Neural cell (in vitro differentiated cells): ENCODE results near the gene EAF2. TPM values are rescaled to one million over a fixed set of nuclear protein-coding genes. Genes with fewer than 3 reads are reported as not detected.

ENCODE experiments used
- H2AFZ ChIP-seq: fragments of 200-600, 300-800 bp; sonication (generic), shearing (Covaris generic); 2 replicates; pipeline ENCODE4 v1.6.0; 2014; ENCODE audit warnings: low read depth, mild to moderate bottlenecking, antibody characterized with exemption, low read length, moderate library complexity
- H3F3A ChIP-seq: fragments of 200-600 bp; shearing (Covaris generic); 2 replicates; pipeline ENCODE4 v1.6.1; 2016; ENCODE audit warnings: mild to moderate bottlenecking, moderate library complexity, mixed read lengths, antibody characterized with exemption, low read length; ENCODE audit not compliant: insufficient read depth, poor library complexity, severe bottlenecking
- H3K27ac ChIP-seq: fragments of 200-600, 300-800 bp; sonication (generic), shearing (Covaris generic); 2 replicates; pipeline ENCODE4 v1.5.1; 2014; ENCODE audit warnings: mild to moderate bottlenecking, low read length, moderate library complexity
- H3K27me3 ChIP-seq: fragments of 300-800, 200-600 bp; sonication (generic), shearing (Covaris generic); 2 replicates; pipeline ENCODE4 v1.6.0; 2014; ENCODE audit warnings: mild to moderate bottlenecking, low read depth, low read length, moderate library complexity; ENCODE audit not compliant: insufficient read depth
- H3K36me3 ChIP-seq: fragments of 300-800, 200-600 bp; sonication (generic), shearing (Covaris generic); 2 replicates; pipeline ENCODE4 v1.5.1; 2014; ENCODE audit warnings: mild to moderate bottlenecking, antibody characterized with exemption, low read length, moderate library complexity; ENCODE audit not compliant: insufficient read depth
- H3K4me2 ChIP-seq: fragments of 300-800, 200-600 bp; sonication (generic), shearing (Covaris generic); 2 replicates; pipeline ENCODE4 v1.6.0; 2014; ENCODE audit warnings: mild to moderate bottlenecking, low read length
- H3K4me3 ChIP-seq: fragments of 300-800, 200-600 bp; sonication (generic), shearing (Covaris generic); 2 replicates; pipeline ENCODE4 v1.5.1; 2014; ENCODE audit warnings: mild to moderate bottlenecking, low read length, moderate library complexity
- H3K79me2 ChIP-seq: fragments of 200-600 bp; shearing (Covaris generic); replicated peaks from 2 replicates; pipeline ENCODE4 v1.6.0; 2014; ENCODE audit warnings: mild to moderate bottlenecking, low read length, moderate library complexity; ENCODE audit not compliant: insufficient read depth
- H3K9ac ChIP-seq: fragments of 300-800, 200-600 bp; sonication (generic), shearing (Covaris generic); 2 replicates; pipeline ENCODE4 v1.6.1; 2016; ENCODE audit warnings: mild to moderate bottlenecking, low read length, mixed read lengths
- H3K9me2 ChIP-seq: fragments of 200-600 bp; shearing (Covaris generic); 2 replicates; pipeline ENCODE4 v1.6.1; 2016; ENCODE audit warnings: mild to moderate bottlenecking, low read length, mixed read lengths; ENCODE audit not compliant: insufficient read depth
- H3K9me3 ChIP-seq: fragments of 200-600, 300-800 bp; sonication (generic), shearing (Covaris generic); 2 replicates; pipeline ENCODE4 v1.6.1; 2016; ENCODE audit warnings: mild to moderate bottlenecking, mixed run types, low read length, moderate library complexity, mixed read lengths
- H4K20me1 ChIP-seq: fragments of 200-600 bp; shearing (Covaris generic); 2 replicates; pipeline ENCODE4 v1.6.1; 2016; ENCODE audit warnings: mild to moderate bottlenecking, mixed run types; ENCODE audit not compliant: insufficient read depth
- CTCF ChIP-seq: fragments of 450-650 bp; IDR thresholded peaks from 2 replicates; pipeline ENCODE4 v1.5.1; 2014; ENCODE audit warnings: antibody characterized with exemption, mild to moderate bottlenecking, moderate library complexity; ENCODE audit not compliant: poor library complexity, severe bottlenecking
- EP300 ChIP-seq: fragments of 450-650 bp; conservative IDR thresholded peaks from 2 replicates; pipeline ENCODE4 v1.6.1; 2014; ENCODE audit warnings: antibody characterized with exemption, mild to moderate bottlenecking, moderate library complexity; ENCODE audit not compliant: poor library complexity, severe bottlenecking
- EZH2 ChIP-seq: fragments of 200-600, 300-800 bp; shearing (Covaris generic), sonication (generic); IDR thresholded peaks from 2 replicates; pipeline ENCODE4 v1.6.1; 2014; ENCODE audit warnings: antibody characterized with exemption, low read length, borderline replicate concordance, mild to moderate bottlenecking; ENCODE audit not compliant: insufficient read depth, poor library complexity, severe bottlenecking
- MXI1 ChIP-seq: fragments of 450-650 bp; conservative IDR thresholded peaks from 2 replicates; pipeline ENCODE4 v1.6.1; 2014; ENCODE audit warnings: antibody characterized with exemption, mild to moderate bottlenecking; ENCODE audit not compliant: poor library complexity, severe bottlenecking
- POLR2AphosphoS5 ChIP-seq: IDR thresholded peaks from 2 replicates; pipeline ENCODE4 v1.6.1; 2012
- RAD21 ChIP-seq: fragments of 450-650 bp; conservative IDR thresholded peaks from 2 replicates; pipeline ENCODE4 v1.6.1; 2014; ENCODE audit warnings: antibody characterized with exemption, mild to moderate bottlenecking, moderate library complexity
- REST ChIP-seq: IDR thresholded peaks from 2 replicates; pipeline ENCODE4 v1.6.1; 2012; ENCODE audit warnings: borderline replicate concordance
- SMC3 ChIP-seq: fragments of 450-650 bp; conservative IDR thresholded peaks from 2 replicates; pipeline ENCODE4 v1.6.1; 2014; ENCODE audit warnings: antibody characterized with exemption, mild to moderate bottlenecking, moderate library complexity; ENCODE audit not compliant: poor library complexity
- TAF1 ChIP-seq: IDR thresholded peaks from 2 replicates; pipeline ENCODE4 v1.6.1; 2012; ENCODE audit warnings: low read depth
- polyA plus RNA-seq: library from polyadenylated mRNA; depleted of rRNA; stranded (reverse); fragments of >200 nt; gene quantifications from 2 replicates; pipeline ENCODE4 v1.2.3, GENCODE V29; 2014

The EAF2 gene
- polyA plus RNA-seq, 1 donor from 2014 or later, result 2.0 TPM

GRCh38 chr3:121894301-121894990 is 59.4 kb downstream of the EAF2 start, which contains the start of gene SLC15A2:
SLC15A2 (plus strand) TSS chr3:121894401; CDS start chr3:121894477, 76 bp downstream.
- Histone ChIP-seq H4K20me1 (no peaks in the 10 kb centered on the region), H3K4me2 (no peak within 1 kb of the TSS), H2AFZ (no peak within 1 kb of the TSS), H3K79me2 (no peaks in the 10 kb centered on the region), H3K27me3 (no peaks in the 10 kb centered on the region), H3F3A (no peaks in the 10 kb centered on the region), H3K36me3 (no peaks in the 10 kb centered on the region), H3K27ac (no peak within 1 kb of the TSS), H3K9ac (no peak within 1 kb of the TSS), H3K4me3 (no peak within 1 kb of the TSS), H3K9me2 (no peaks in the 10 kb centered on the region), H3K9me3 (no peaks in the 10 kb centered on the region)
- TF ChIP-seq MXI1, result no peak
- TF ChIP-seq TAF1, result no peak
- no peak for TF ChIP-seq CTCF
- no peak for TF ChIP-seq RAD21
- no peak for TF ChIP-seq REST
- TF ChIP-seq POLR2AphosphoS5, result no peak
- no peak for TF ChIP-seq EP300
- no peak for TF ChIP-seq EZH2
- no peak for TF ChIP-seq SMC3

GRCh38 chr3:121895121-121895520 is 60.1 kb downstream of the EAF2 start:
- TF ChIP-seq RAD21, result no peak
- no peak for TF ChIP-seq CTCF
- TF ChIP-seq SMC3, result no peak
- TF ChIP-seq MXI1, result no peak
- no peak for TF ChIP-seq EP300
- no peak for TF ChIP-seq REST
- TF ChIP-seq POLR2AphosphoS5, result no peak
- TF ChIP-seq TAF1, result no peak
- no peak for TF ChIP-seq EZH2
- H3K9me2 ChIP-seq, result no peaks in the 10 kb centered on the region
- H3K4me2 ChIP-seq, result no peak overlapping the region
- H3K27ac ChIP-seq, result no peak overlapping the region
- H4K20me1 ChIP-seq, result no peaks in the 10 kb centered on the region
- no peak overlapping the region for H2AFZ ChIP-seq
- H3K27me3 ChIP-seq, result no peaks in the 10 kb centered on the region
- H3K4me3 ChIP-seq, result no peak overlapping the region
- H3K9ac ChIP-seq, result no peak overlapping the region
- H3K79me2 ChIP-seq, result no peaks in the 10 kb centered on the region
- H3K9me3 ChIP-seq, result no peaks in the 10 kb centered on the region
- no peaks in the 10 kb centered on the region for H3K36me3 ChIP-seq
- no peaks in the 10 kb centered on the region for H3F3A ChIP-seq
